ENCODE measurements around the gene PPP3R2. TPM values are rescaled to one million over a fixed set of nuclear protein-coding genes. Genes with fewer than 3 reads are reported as not detected.

Gene PPP3R2
- total RNA-seq, result not detected

GRCh38 chr9:101594796-101595195 lies at the start of gene PPP3R2:
Gene PPP3R2, minus strand, starts transcription at chr9:101594969. Its CDS starts 48 bp downstream, at chr9:101594921.
- no peak within 1 kb of the TSS for H3K27ac Mint-ChIP-seq
- ChIA-PET CTCF (no interaction called here), POLR2A (no interaction called here)
- ATAC-seq (no peak), DNase-seq (no peak)
- no peaks in the 10 kb centered on the region for H3K4me1 Mint-ChIP-seq (ENCODE audit: low read depth)
- H3K27me3 Mint-ChIP-seq (ENCODE audit: low read depth), result peaks cover 5% of the 10 kb centered on the region
- no peaks in the 10 kb centered on the region for H3K9me3 Mint-ChIP-seq (ENCODE audit: insufficient read depth)
- no peak within 1 kb of the TSS for H3K4me3 Mint-ChIP-seq
- H3K36me3 Mint-ChIP-seq (ENCODE audit: low read depth), result no peaks in the 10 kb centered on the region

GRCh38 chr9:101639785-101640665 lies 45.3 kb upstream of the PPP3R2 start:
- POLR2A ChIA-PET, result no interaction called here

GRCh38 chr9:101639311-101639710 lies 44.5 kb upstream of the PPP3R2 start:
- ChIA-PET CTCF (no interaction called here), POLR2A (no interaction called here)
- H3K27me3 Mint-ChIP-seq (ENCODE audit: low read depth), result no peaks in the 10 kb centered on the region
- H3K4me1 Mint-ChIP-seq (ENCODE audit: low read depth), result no peaks in the 10 kb centered on the region
- no peaks in the 10 kb centered on the region for H3K9me3 Mint-ChIP-seq (ENCODE audit: insufficient read depth)
- ATAC-seq (no peak), DNase-seq (no peak)
- H3K27ac Mint-ChIP-seq, result no peak overlapping the region
- no peaks in the 10 kb centered on the region for H3K36me3 Mint-ChIP-seq (ENCODE audit: low read depth)
- H3K4me3 Mint-ChIP-seq, result no peak overlapping the region

More at GRCh38 chr9:101639785-101640665, 45.3 kb upstream of the PPP3R2 start:
- Mint-ChIP-seq H3K27me3 (ENCODE audit: low read depth) (no peaks in the 10 kb centered on the region), H3K36me3 (ENCODE audit: low read depth) (no peaks in the 10 kb centered on the region), H3K4me1 (ENCODE audit: low read depth) (no peaks in the 10 kb centered on the region), H3K9me3 (ENCODE audit: insufficient read depth) (no peaks in the 10 kb centered on the region), H3K27ac (no peak overlapping the region), H3K4me3 (no peak overlapping the region)
- ATAC-seq (no peak), DNase-seq (no peak)
- CTCF ChIA-PET, result no interaction called here

- ATAC-seq (no peak), DNase-seq (no peak)
- H3K27ac Mint-ChIP-seq, result no peak overlapping the region
- H3K36me3 Mint-ChIP-seq (ENCODE audit: low read depth), result no peaks in the 10 kb centered on the region
- no peaks in the 10 kb centered on the region for H3K9me3 Mint-ChIP-seq (ENCODE audit: insufficient read depth)
- ChIA-PET POLR2A (no interaction called here), CTCF (no interaction called here)
- no peaks in the 10 kb centered on the region for H3K27me3 Mint-ChIP-seq (ENCODE audit: low read depth)
- H3K4me3 Mint-ChIP-seq, result no peak overlapping the region
- no peaks in the 10 kb centered on the region for H3K4me1 Mint-ChIP-seq (ENCODE audit: low read depth)
Observed at GRCh38 chr9:101636247-101636646, 41.5 kb upstream of the PPP3R2 start.

- Mint-ChIP-seq H3K27me3 (ENCODE audit: low read depth) (no peaks in the 10 kb centered on the region), H3K4me1 (ENCODE audit: low read depth) (no peaks in the 10 kb centered on the region), H3K9me3 (ENCODE audit: insufficient read depth) (no peaks in the 10 kb centered on the region), H3K4me3 (no peak overlapping the region), H3K27ac (no peak overlapping the region), H3K36me3 (ENCODE audit: low read depth) (no peaks in the 10 kb centered on the region)
- ChIA-PET POLR2A (interaction anchor here (0.8 kb wide), 1 partner anchor 38 kb away, joined by 3 read pairs; no protein-coding TSS in a partner anchor), CTCF (interaction anchor here (1.0 kb wide), 1 partner anchor 76 kb away, joined by 3 read pairs; no protein-coding TSS in a partner anchor)
- DNase-seq (no peak), ATAC-seq (no peak)
Observed at GRCh38 chr9:101635473-101635872, 40.7 kb upstream of the PPP3R2 start.

GRCh38 chr9:101634741-101635409 lies 40.1 kb upstream of the PPP3R2 start:
- no peak overlapping the region for H3K4me3 Mint-ChIP-seq
- H3K9me3 Mint-ChIP-seq (ENCODE audit: insufficient read depth), result no peaks in the 10 kb centered on the region
- no peaks in the 10 kb centered on the region for H3K4me1 Mint-ChIP-seq (ENCODE audit: low read depth)
- H3K27ac Mint-ChIP-seq, result no peak overlapping the region
- no peak for ATAC-seq
- H3K36me3 Mint-ChIP-seq (ENCODE audit: low read depth), result no peaks in the 10 kb centered on the region
- POLR2A ChIA-PET, result interaction anchor here (0.8 kb wide), 1 partner anchor 38 kb away, joined by 3 read pairs; no protein-coding TSS in a partner anchor
- CTCF ChIA-PET, result interaction anchor here (1.0 kb wide), 1 partner anchor 77 kb away, joined by 3 read pairs; no protein-coding TSS in a partner anchor
- DNase-seq, result no peak
- H3K27me3 Mint-ChIP-seq (ENCODE audit: low read depth), result no peaks in the 10 kb centered on the region

- H3K4me3 Mint-ChIP-seq, result no peak overlapping the region
- H3K4me1 Mint-ChIP-seq (ENCODE audit: low read depth), result no peaks in the 10 kb centered on the region
- no peaks in the 10 kb centered on the region for H3K9me3 Mint-ChIP-seq (ENCODE audit: insufficient read depth)
- H3K27ac Mint-ChIP-seq, result no peak overlapping the region
- POLR2A ChIA-PET, result no interaction called here
- no peaks in the 10 kb centered on the region for H3K36me3 Mint-ChIP-seq (ENCODE audit: low read depth)
- no peak for DNase-seq
- no peaks in the 10 kb centered on the region for H3K27me3 Mint-ChIP-seq (ENCODE audit: low read depth)
- ATAC-seq, result no peak
- CTCF ChIA-PET, result no interaction called here
Observed at GRCh38 chr9:101632611-101633010, 37.8 kb upstream of the PPP3R2 start.

GRCh38 chr9:101631892-101632291 lies 37.1 kb upstream of the PPP3R2 start:
- Mint-ChIP-seq H3K36me3 (ENCODE audit: low read depth) (no peaks in the 10 kb centered on the region), H3K27me3 (ENCODE audit: low read depth) (no peaks in the 10 kb centered on the region), H3K4me3 (no peak overlapping the region), H3K9me3 (ENCODE audit: insufficient read depth) (no peaks in the 10 kb centered on the region), H3K4me1 (ENCODE audit: low read depth) (no peaks in the 10 kb centered on the region), H3K27ac (no peak overlapping the region)
- DNase-seq (no peak), ATAC-seq (no peak)
- CTCF ChIA-PET, result no interaction called here
- POLR2A ChIA-PET, result no interaction called here

- Mint-ChIP-seq H3K27ac (no peak overlapping the region), H3K4me1 (ENCODE audit: low read depth) (peaks cover 7% of the 10 kb centered on the region), H3K4me3 (no peak overlapping the region), H3K36me3 (ENCODE audit: low read depth) (no peaks in the 10 kb centered on the region), H3K9me3 (ENCODE audit: insufficient read depth) (no peaks in the 10 kb centered on the region), H3K27me3 (ENCODE audit: low read depth) (no peaks in the 10 kb centered on the region)
- no peak for ATAC-seq
- DNase-seq, result no peak
- CTCF ChIA-PET, result no interaction called here
- POLR2A ChIA-PET, result no interaction called here
Observed at GRCh38 chr9:101629636-101630035, 34.9 kb upstream of the PPP3R2 start.

- CTCF ChIA-PET, result no interaction called here
- DNase-seq, result no peak
- Mint-ChIP-seq H3K9me3 (ENCODE audit: insufficient read depth) (no peaks in the 10 kb centered on the region), H3K4me1 (ENCODE audit: low read depth) (peaks cover 7% of the 10 kb centered on the region), H3K27me3 (ENCODE audit: low read depth) (no peaks in the 10 kb centered on the region), H3K4me3 (no peak overlapping the region), H3K36me3 (ENCODE audit: low read depth) (no peaks in the 10 kb centered on the region), H3K27ac (no peak overlapping the region)
- no peak for ATAC-seq
- POLR2A ChIA-PET, result no interaction called here
Observed at GRCh38 chr9:101628173-101628572, 33.4 kb upstream of the PPP3R2 start.

- no peaks in the 10 kb centered on the region for H3K27me3 Mint-ChIP-seq (ENCODE audit: low read depth)
- H3K9me3 Mint-ChIP-seq (ENCODE audit: insufficient read depth), result no peaks in the 10 kb centered on the region
- peak; percentile 21 for DNase-seq
- no peak overlapping the region for H3K27ac Mint-ChIP-seq
- peaks cover 7% of the 10 kb centered on the region for H3K4me1 Mint-ChIP-seq (ENCODE audit: low read depth)
- ChIA-PET POLR2A (no interaction called here), CTCF (no interaction called here)
- ATAC-seq, result no peak
- no peak overlapping the region for H3K4me3 Mint-ChIP-seq
- H3K36me3 Mint-ChIP-seq (ENCODE audit: low read depth), result no peaks in the 10 kb centered on the region
Observed at GRCh38 chr9:101626295-101626694, 31.5 kb upstream of the PPP3R2 start.

GRCh38 chr9:101625876-101626275 lies 31.1 kb upstream of the PPP3R2 start:
- Mint-ChIP-seq H3K4me1 (ENCODE audit: low read depth) (peaks cover 7% of the 10 kb centered on the region), H3K4me3 (no peak overlapping the region), H3K27ac (no peak overlapping the region), H3K9me3 (ENCODE audit: insufficient read depth) (no peaks in the 10 kb centered on the region), H3K27me3 (ENCODE audit: low read depth) (no peaks in the 10 kb centered on the region), H3K36me3 (ENCODE audit: low read depth) (no peaks in the 10 kb centered on the region)
- POLR2A ChIA-PET, result no interaction called here
- CTCF ChIA-PET, result no interaction called here
- DNase-seq, result no peak
- ATAC-seq, result no peak
